HUDEP-2 (cell line): ENCODE data around the gene OLIG1.

ENCODE experiments used
- DNase-seq, 76 experiments: peaks; one replicate each; lab custom pipeline; 2025; ENCODE audit not compliant: unreplicated experiment in 76 of 76; lab: John Stamatoyannopoulos, UW

OLIG1 gene

DNA sequence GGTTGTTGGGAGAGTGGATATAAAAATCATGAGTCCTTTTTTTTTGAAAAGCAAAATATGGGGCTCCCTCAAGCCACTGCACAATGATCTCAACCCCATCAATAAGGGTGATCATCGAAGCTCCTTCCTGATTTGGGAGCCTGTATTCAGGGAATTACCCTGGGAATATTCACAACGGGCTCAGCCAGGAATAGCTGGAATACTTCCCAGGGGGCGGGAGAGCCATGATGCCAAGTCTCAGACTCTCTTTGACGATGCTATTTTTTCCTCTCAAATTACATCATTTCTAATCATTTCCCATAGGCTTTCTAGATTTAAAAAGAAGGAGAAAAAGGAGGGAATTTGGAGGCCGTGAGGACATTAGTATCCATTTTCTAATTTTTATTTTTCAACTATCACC is 18.4 kb downstream of the OLIG1 start:
- no peak for DNase-seq

DNA sequence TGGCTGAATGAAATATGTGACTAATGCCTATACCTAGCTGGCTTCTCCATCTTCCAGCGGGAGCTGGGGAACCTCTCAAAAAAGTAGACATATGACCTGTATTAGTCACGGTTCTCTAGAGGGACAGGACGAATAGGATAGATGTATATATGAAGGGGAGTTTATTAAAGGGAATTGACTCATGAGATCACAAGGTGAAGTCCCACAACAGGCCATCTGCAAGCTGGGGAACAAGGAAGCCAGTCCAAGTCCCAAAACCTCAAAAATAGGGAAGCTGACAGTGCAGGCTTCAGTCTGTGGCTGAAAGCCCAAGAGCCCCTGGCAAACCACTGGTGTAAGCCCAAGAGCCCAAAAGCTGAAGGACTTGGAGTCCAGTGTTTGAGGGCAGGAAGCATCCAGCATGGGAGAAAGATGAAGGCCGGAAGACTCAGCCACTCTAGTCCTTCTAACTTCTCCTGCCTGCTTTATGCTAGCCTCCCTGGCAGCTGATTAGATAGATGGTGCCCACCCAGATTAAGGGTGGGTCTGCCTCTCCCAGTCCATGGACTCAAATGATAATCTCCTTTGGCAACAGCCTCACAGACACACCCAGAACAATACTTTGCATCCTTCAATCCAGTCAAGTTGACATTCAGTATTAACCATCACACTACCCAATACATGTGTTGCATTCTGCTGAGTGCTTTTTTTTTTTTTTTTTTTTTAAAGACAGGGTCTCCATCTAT is 19.6 kb downstream of the OLIG1 start:
- DNase-seq: peak in 74 of 76 experiments; percentile 43 to 98 (median 84)

DNA sequence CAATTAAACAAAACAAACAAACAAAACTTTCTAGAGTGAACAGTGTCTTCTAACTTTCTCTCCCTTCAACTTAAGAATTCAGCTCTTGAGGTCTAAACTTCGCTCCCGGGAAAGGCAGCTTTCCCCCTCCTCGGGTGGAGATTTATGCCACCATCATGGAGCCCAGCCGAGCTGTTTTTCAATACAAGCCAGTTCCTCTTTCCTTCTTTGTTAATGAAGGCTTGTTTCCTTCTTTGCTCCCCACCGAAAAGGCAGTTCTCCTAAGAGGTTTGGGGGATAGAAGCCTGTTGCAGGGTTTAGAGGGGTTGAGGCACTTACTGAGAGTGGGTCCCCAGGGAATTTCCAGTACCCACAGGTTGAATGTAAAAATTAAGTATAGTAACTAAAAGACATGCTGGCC is 26.5 kb downstream of the OLIG1 start:
- no peak for DNase-seq

DNA sequence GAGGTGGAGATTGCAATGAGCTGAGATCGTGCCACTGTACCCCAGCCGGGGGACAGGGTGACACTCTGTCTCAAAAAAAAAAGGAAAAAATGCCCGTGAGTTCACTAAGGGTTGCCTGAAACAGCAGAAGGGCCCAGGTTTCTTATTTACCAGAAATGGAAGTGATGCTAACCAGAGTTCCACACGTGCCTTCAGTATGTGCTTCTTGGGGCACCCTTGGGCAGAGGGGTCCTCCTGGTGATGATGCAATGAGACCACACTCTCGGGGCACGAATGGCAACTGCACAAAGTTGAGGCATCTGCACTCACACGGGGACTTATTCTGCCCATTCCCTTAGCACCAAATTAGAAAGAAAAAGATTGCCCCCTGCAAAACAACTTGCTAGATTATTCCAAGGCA is 29.2 kb downstream of the OLIG1 start:
- no peak for DNase-seq

DNA sequence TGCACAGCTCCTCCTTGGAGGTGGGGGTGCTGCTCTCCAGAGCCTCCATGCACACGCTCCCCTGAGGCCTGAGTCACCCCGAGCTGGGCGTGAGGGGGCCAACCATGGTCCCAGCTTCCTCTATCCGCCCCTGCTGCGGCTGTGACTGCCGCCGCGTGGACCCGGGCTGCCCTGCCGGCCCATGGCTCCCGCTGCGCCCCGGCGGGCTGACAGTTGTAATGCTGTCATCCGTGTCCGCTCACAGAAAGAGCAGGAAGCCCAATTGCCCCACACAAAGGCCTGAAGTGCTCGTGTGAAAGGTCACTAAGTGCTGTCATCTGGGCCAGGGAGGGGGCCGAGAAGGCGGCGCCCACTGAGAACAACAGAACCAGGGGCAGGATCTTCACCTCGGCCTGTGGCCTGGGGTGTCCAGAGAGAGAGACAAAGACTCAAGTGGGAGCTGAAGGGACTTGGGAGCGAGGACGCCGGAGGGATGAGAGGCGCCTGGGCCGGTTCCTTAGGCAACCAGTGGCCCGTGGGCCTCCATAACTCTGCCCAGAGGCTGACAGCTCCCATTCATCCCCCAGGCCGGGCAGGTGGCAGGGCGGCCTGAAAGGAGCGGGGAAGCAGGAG is 31.5 kb downstream of the OLIG1 start:
- DNase-seq: no peak

DNA sequence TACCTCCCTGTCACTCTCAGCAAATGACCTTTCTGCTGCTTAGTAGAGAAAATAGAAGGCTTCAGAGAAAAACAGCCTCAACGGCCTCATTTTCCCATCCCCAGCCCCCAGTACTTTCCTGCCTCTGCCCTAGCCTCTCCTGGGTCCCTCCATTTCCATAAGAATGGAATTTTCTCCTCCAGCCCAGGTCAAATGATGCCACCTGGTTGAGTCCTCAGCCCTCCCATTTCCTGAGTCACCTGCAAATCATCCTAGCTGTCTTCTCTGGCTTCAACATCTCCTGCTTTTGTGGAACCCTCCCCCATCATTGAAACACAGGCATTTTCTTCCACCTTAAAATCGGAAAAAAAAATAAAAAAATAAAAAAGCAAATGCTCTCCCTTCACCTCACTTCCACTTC is 35.1 kb downstream of the OLIG1 start:
- no peak for DNase-seq

DNA sequence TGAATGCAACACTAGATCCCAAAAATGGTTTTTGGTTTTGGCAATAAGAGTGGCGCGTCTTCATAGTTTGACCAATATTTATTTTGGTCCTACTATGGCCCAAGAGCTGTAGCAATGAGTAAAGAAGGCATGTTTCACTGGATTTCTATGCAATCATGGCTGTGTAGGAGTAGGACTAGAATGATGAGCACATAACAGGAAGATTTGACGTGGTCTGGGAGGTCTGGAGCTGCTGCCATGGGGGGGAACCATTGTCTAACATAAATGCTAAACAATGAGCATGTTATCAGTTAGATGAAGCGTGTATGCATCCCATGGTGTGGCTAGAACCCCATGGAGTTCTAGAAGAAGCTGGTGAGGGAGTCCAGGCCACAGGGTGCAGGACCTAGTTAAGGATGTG is 38.3 kb downstream of the OLIG1 start:
- DNase-seq: no peak

DNA sequence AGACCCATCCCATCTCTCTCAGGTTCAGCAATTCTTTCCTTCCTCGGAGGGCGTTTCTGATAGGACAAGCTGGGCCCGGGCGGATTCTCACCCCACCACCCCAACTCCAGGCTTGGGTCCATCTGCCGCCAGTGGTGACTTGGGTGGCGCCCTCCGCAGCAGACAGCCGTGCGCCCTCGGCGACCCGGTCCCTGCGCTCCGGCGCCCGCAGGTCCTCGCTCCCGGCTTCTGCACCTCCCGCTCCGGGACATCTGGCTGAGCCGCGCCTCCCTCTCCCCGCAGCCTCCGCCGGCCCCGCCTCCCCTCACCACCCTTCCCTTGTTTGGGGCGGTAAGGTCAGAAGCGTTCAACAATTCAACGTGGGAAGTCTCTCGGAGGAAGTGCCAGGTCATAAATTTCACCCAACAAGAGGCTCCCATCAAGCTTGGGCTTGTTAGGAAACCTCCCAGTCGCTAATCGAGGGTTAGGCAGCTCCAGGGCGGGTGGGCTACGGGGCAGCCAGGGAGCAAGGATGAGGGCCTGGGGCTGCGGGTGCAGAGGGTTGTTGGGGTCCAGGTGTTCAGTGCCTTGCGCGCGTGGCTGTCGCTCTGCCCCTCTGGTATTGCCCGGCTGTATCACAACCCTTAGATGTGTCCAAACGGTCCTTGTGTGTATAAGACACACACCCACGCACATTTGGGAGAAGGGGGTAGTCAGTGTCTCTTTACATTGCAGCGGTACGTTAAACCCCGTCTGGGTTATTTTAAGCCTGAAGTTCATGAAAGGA is 39.8 kb downstream of the OLIG1 start:
- DNase-seq: peak in 24 of 76 experiments; percentile 8 to 57 (median 22)

DNA sequence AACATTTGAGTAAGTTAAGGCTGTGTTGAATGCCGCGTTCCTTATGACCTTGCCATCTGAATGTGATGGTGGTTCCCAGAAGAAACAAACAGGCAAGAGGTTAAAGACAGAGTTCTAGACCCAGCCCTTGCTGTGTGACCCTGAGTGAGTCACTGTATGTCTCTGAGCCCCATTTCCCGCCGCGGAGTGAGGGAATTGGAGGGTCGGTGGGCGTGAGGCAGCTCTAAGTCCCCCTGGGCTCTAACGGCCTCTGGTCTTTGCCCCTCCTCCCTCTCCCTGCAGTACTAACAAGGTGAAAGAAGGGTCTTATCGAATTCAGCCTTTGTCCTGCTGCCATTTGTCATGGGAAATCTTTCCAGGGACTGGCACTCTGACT is 40.4 kb downstream of the OLIG1 start:
- no peak for DNase-seq

DNA sequence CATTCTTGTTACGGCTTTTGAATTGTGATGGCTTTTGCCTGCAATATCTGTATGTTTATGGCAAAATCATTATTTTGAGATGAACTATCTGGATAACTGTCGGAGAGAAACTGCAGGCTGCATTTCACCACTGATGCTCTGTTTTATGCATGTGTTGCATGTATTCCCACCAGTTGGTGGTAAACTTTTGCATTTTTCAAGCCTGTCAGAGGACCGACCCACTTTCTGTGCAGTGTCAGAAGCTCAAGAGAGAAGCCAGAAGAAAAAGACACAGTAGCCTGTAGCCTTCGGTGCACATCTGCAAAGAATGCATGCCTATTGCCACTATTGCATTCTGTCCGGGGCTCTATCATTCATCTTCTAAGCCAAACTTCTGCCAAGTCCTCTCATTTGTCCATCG is 41.6 kb downstream of the OLIG1 start:
- no peak for DNase-seq

DNA sequence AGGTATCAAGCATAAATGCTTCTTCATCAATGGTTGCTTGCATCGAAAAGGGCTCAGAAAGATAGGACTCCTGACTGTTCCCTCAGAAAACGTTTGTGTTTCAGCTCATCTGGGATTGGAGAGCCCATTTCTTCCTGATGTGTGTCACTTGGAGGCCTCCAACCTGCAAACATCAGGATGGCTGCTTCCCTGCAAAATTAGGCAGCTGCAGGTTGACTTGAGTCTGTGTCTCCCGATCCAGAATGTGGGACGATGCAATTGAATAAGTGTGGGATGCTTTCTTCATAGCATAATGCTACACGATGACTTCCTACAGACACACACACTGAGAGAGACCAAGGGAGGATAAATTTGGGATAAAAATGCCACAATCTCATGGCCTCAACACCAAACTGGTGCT is 42.2 kb downstream of the OLIG1 start:
- no peak for DNase-seq

DNA sequence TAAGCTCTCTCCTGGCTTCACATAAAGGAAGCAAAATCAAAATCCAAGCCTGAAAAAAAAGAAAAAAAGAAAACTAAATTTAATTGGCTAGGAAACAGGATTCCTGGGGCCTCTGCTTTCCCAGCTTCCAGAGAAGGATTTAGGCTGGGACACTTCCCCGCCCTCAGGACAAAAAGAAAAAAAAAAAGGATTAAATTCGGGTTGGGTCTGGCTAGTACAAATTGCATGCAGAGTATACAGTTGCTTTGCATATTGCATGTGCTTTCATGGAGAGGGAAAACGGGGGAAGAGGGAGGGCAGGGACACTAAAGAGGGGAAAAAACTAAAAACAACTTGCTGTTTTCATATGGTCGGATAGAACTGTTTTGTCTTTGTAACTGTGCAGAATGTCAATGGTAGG is 42.7 kb downstream of the OLIG1 start:
- DNase-seq: no peak

DNA sequence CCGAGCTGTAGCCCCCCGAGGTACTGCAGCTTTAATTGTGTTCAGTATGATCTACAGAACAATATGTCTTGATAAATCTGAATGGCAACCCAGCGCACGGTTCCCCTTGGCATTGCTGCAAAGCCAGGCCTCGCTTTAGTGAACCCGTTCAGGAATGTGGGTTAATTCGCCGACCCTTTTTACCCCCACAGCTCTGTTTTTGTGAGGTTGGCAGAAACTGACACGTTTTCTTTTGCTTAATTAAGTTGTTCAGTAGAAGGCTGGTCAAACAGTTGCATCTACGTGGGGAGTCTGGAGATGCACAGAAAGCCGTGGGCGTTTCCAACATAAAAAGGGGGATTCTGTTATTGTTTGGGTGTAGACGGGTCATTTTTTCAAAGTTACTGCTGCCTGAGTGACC is 43.2 kb downstream of the OLIG1 start:
- DNase-seq: no peak

DNA sequence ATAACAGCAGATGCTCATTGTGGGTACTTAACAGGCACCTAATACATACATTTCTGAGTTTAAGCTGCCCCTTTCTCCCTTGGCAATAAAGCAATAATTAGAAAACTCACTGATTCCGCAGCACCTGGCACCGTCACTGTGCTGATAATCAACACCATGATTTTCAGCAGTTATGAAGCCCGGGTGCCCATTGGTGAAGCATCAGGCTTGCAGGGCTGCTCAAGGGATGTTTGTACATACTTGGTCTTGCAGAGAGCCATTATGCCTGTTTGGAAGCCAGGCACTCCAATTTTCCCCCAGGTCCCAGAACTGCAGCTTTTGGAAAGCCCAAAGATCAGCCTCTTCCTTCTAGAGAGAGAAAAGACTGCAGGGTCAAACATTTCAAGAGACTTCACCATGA is 44.3 kb downstream of the OLIG1 start:
- DNase-seq: no peak

DNA sequence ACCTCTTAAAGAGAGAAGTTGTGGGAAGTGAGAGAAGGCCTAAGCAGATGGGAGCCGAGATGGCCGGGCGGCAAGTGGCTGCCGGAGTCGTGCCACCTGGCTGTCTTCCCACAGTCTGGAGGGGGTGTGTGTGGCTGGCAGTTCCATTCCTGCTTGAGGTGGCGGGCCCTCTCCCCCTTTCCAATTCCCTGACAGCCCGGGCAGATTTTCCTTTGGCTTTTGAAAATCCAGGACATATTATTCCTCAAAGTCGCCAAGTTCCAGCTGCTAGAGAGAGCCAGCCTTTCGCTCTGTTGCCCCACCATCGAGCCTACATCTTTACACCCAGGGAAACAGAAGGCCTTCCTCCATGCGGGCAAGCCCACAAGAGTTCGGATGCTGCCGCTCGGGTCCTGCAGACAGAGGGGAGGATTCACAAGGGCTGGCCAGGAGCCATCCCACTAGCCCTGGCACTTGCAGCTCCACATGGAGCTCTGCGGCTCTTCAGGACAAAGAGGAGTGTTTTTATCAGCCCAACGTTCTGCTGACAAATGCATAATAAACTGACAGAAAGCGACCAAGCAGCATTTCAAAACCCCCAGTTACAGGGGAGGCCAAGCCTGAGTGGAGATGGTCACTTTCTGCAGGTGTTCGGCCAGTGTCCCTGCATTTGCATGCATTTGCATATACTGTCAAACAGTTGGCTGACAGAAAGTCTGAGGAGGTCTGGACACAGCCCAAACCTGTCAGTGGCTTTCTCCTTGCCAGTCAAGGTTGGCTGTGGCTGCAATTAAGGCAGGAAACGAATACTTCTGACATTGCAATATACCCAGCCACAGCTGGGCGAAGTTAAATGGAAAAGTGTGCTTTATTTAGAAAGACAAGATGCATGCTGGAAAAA is 45.9 kb downstream of the OLIG1 start:
- DNase-seq: no peak

DNA sequence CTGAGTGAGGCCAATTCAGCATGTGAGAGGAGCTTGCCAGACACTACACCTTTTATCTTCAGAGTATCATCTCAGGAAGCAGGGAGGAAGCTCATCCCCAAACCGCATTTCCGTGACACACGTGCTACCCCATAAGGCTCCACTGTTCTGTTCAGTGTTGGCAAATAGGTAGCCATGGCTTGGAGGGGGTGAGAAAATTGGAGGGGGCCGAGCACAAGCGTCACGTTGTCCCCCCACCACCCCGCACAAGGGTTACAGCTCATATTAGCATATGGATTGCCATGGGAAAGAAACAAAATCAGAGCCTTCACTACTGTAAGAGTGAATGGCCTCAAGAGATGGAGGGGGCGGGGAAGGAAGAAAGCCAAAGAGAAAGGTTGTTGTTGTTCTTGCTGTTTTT is 46.7 kb downstream of the OLIG1 start:
- DNase-seq: no peak

DNA sequence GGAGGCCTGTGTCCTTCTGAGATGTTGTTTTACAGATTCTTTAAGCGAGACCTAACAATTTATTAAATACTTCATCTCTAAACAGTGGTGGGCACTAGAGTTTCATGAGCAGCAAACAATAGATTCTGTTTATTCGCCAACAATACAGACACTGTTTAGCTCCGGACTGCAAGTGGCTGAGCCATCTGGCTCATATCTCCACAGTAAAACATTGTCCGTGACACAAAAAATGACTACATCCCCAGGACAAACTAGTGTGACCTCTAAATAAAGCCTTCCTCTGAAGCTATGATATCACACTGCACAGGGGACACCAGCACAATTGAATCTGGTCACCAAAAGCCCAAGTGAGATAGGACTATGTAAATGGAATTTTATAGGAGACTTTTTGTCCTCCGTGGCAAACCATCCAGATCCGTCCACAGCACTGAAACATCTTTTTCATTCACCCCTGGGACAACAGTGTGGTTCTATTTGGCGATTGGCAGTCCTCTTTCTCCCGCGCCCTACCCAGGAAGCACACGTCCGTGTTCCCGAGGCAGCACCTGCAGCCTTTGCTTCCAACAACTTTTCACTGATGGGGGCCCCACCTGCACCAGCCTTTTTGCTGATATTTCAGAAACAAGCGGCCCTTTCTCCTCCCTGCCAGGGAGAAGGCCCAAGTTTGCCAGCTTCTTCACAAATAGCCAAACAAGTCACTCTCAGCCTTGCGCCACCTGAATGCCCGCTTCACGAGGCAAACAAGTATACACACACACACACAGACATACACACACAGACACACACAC is 47.4 kb downstream of the OLIG1 start:
- DNase-seq: no peak
